ENCODE data around the gene CABP4.

GRCh38 chr11:67437082-67437808 lies 17.9 kb upstream of the CABP4 start, which contains the start of gene PTPRCAP:
- TF ChIP-seq CTCF (IDR thresholded peaks at IDR 0.05; ENCODE audit: insufficient read depth, low read length) (no peak), REST (IDR thresholded peaks at IDR 0.05; ENCODE audit: insufficient replicate concordance, low read depth) (peak; percentile 73), GABPA (IDR thresholded peaks at IDR 0.05; ENCODE audit: low read depth) (peak; percentile 16; the same call in 1 of the 2 replicates)

All from HL-60 (cell line).